Measurements from ENCODE around the gene HMGXB4. TPM values are rescaled to one million over a fixed set of nuclear protein-coding genes. Genes with fewer than 3 reads are reported as not detected.

HMGXB4 gene
- total and polyA plus RNA-seq, 2 experiments from 2014 or later = 34.7 to 64.9 TPM

GRCh38 chr22:35316751-35317150 lies 59.5 kb downstream of the HMGXB4 start:
- H2AFZ ChIP-seq = no peak overlapping the region
- peaks cover 4% of the 10 kb centered on the region; the same call in 1 of the 2 replicates for H3K4me1 ChIP-seq (ENCODE audit: insufficient read depth)
- Mint-ChIP-seq H3K4me3 (no peak overlapping the region), H3K4me1 (peaks cover 10% of the 10 kb centered on the region), H3K9me3 (no peaks in the 10 kb centered on the region), H3K36me3 (ENCODE audit: low read depth) (peaks cover 4% of the 10 kb centered on the region; the same call in 1 of the 3 replicates), H3K27me3 (ENCODE audit: insufficient read depth, low read depth, poor library complexity) (peaks cover 5% of the 10 kb centered on the region), H3K27ac (no peak overlapping the region)
- no peaks in the 10 kb centered on the region for H3K27me3 ChIP-seq (ENCODE audit: insufficient read depth)
- DNase-seq (ENCODE audit: low spot score) (no peak), ATAC-seq (no peak)
- no peaks in the 10 kb centered on the region; the same call in none of the 2 replicates for H4K20me1 ChIP-seq (replicated peaks; ENCODE audit: insufficient read depth)
- H3K27ac ChIP-seq (ENCODE audit: low read depth) = no peak overlapping the region
- H3K79me2 ChIP-seq (replicated peaks; ENCODE audit: insufficient read depth) = no peaks in the 10 kb centered on the region
- no peak for TF ChIP-seq ZNF331 (CRISPR knock-in tag; IDR thresholded peaks at IDR 0.05; ENCODE audit: low read depth)
- TF ChIP-seq EZH2 (IDR thresholded peaks at IDR 0.05; ENCODE audit: low read depth, unreplicated experiment) = no peak
- TF ChIP-seq JUNB (IDR thresholded peaks at IDR 0.05; ENCODE audit: unreplicated experiment) = no peak
- TF ChIP-seq POLR2AphosphoS5 (IDR thresholded peaks at IDR 0.05; ENCODE audit: low read depth) = no peak
- no peak for TF ChIP-seq ZNF114 (CRISPR knock-in tag; IDR thresholded peaks at IDR 0.05)
- TF ChIP-seq CTCF (conservative IDR thresholded peaks at IDR 0.05; ENCODE audit: low read depth in 2 of 2) = no peak
- no peak for TF ChIP-seq NANOG (IDR thresholded peaks at IDR 0.05; ENCODE audit: borderline replicate concordance)
- no peak for TF ChIP-seq EZH2phosphoT487 (IDR thresholded peaks at IDR 0.05; ENCODE audit: unreplicated experiment)
- no peak for TF ChIP-seq REST (IDR thresholded peaks at IDR 0.05; ENCODE audit: unreplicated experiment)
- TF ChIP-seq STAT1 (IDR thresholded peaks at IDR 0.05; ENCODE audit: unreplicated experiment) = no peak
- no peak for TF ChIP-seq ZNF462 (CRISPR knock-in tag; IDR thresholded peaks at IDR 0.05)
- no peak for TF ChIP-seq ETS1 (IDR thresholded peaks at IDR 0.05)
- no peak for TF ChIP-seq CREB1 (CRISPR knock-in tag; IDR thresholded peaks at IDR 0.05; ENCODE audit: low read depth)
- H3K4me2 ChIP-seq = no peak overlapping the region
- H3K9me2 ChIP-seq (ENCODE audit: insufficient read depth) = no peaks in the 10 kb centered on the region
- no peaks in the 10 kb centered on the region for H3K36me3 ChIP-seq (ENCODE audit: insufficient read depth)
- no peaks in the 10 kb centered on the region for H3F3A ChIP-seq (replicated peaks; ENCODE audit: low read depth)
- H3K4me3 ChIP-seq = no peak overlapping the region
